ENCODE results near the gene LRRC75B. TPM values are rescaled to one million over a fixed set of nuclear protein-coding genes. Genes with fewer than 3 reads are reported as not detected.
"Not testable (repeated sequence)": the region's sequence is repeated elsewhere in the genome, so short reads cannot be mapped to it uniquely, and the experiment has no call there.

The LRRC75B gene
- total RNA-seq, 1 donor from 2014 or later: 6.5 TPM

DNA sequence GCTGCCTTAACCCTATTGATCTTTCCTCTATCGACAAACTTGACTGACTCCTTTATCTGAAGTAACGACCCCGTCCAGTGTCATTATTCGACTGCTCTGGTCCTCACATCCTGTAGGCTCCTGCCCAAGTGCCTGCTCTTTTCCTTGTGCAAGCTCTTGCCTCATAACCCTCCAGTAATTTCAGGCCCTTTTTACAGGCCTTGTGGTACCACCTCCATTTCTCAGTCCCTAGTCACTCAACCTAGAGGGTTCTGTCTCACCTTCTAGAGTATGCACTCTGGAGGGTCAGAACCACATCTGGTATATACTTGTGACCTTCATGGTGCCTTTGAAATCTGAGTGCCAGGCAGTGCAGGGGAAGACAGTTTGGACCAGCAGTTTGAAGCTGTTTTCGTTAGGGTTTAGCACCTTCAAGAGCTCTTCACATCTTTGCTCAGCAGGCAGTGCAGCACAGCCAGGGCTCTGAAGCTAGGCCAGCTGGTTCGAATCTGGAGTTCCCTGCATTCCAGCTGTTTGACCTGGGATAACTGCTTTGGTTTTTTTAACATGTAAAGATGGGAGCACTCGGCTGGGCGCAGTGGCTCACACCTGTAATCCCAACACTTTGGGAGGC, 25.9 kb downstream of the LRRC75B start:
- no peak for ATAC-seq
- intact Hi-C loops (cut with DNase I): no loop called here
- DNase-seq (ENCODE audit: missing footprints): no peak

DNA sequence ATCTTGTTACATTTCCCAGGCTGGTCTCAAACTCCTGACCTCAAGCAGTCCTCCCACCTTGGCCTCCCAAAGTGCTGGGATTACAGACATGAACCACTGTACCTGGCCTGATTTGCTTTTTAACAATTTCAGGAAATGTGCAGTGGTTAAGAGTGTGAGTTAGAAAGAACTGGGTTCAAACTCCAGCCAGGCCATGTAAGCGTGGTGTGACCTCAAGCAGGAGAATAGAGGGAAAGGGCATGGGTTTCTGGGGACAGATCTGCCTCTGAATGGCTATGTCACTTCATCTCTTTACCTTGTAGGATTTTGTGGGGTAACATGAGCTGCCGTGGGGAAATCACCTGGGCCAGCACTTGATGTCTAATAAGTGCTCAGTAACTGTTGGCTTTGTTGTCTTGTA, 27.8 kb downstream of the LRRC75B start:
- intact Hi-C loops (cut with DNase I): no loop called here
- DNase-seq (ENCODE audit: missing footprints) (no peak), ATAC-seq (no peak)

DNA sequence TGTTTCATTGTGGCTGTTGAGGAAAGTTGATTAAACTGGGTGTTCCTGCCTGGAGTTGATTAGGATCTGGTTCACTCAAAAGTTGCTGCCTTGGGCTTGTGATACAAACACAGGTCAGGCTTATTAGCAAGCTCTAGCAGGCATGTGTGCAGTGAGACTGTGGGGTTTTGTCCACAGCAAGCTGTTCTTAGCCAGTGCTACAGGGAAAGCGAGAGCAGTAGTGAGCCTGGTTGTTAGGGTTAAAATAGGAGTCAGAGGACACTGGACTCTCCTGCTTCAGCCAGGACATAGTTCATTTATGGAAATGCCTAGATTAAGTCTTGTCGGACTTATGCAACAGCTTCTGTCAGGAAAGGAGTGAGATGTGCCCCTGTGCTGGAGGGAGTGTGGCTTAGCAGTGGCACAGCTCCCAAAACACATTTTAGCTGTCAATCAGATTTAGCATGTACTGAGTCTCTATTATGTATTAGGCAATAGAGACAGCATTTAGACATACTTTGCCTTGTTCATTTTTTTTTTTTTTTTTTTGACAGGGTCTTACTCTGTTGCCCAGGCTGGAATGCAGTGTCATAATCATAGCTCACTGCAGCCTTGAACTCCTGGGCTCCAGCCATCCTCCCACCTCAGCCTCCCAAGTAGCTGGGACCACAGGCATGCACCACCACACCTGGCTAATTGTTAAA, 28.4 kb downstream of the LRRC75B start:
- intact Hi-C loops (cut with DNase I): no loop called here
- DNase-seq (ENCODE audit: missing footprints) (no peak), ATAC-seq (peak; percentile 86)

DNA sequence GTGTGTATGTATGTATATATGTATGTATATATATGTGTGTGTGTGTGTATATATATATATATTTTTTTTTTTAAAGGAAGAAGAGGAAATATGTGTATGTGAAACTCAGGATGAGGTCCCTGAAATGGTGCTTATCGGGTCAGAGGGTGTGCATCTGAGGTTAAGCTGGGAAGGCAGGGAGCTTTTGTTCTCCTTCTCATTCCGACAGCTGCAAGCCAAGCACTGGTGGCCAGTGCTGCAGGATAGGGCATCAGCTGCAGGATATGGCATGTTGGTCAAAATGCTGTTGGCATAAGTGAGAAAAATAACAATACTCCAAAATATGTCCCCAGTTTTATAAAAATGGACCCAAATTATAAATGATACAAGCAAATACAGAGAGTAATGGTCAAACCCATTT, 29.6 kb downstream of the LRRC75B start:
- ATAC-seq: no peak
- intact Hi-C loops (cut with DNase I): no loop called here

DNA sequence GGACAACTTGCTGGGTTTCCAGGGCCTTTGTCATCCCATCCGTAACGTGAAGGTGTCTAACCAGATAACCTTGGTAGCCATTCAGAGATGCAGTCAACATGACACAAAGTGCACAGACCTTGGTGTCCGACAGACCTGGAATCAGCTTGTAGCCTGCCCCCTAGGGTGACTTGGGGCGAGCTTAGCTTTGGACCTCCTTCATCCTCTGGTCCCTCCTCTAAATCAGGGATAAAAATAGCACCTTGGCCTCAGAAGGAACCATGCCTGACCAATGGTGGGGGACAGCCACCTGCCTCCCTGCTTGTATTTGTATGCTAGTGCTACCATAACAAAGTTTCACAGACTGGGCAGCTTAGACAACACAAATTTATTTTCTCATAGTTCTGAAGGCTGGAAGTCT, 33.4 kb downstream of the LRRC75B start:
- ATAC-seq: no peak
- intact Hi-C loops (cut with DNase I): no loop called here

More for the DNA sequence above, 29.6 kb downstream of the LRRC75B start:
- DNase-seq (ENCODE audit: missing footprints): no peak

DNA sequence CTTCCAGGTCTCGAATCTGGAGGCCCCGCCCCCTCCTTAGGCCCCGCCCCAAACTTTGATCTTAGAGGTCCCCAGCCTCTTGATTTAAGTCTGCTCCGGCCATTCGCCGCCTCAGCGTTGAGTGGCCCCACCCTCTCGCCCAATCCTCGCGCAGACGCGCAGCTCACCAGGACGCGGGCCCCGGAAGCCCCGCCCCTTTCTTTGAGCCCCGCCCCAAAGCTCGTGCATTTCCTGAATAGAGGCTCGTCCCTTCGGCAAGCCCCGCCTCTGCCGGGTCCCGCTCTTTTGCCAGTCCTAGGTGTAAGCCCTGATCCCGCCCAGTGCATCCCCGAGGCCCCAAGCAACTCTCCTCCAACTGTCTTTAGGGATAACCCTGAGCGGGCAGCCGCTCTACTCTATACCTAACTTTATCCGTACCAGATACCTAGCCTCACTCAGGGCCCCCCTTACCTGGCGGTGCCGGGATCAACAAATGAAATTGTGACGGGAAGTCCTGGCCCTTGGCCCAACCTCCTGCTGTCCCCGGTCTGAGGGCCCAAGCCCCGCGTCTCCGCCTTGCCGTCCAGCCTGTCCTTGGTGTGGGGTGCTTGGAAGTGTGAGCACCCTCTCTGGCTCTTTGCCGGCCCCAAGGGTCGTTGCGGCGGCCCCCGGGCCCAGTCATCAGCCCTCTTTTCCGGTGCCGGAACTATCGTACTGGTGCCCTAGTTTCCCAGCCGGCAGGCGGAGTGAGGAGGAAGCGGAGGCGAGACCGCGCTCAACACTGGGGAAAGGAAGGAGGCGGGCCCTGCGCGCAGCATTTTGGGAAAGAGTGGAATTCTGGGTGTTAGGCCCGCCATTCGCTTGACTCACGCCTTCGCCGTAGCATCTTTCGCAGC, 37.5 kb downstream of the LRRC75B start, which contains the start of gene SNRPD3:
TSS of gene SNRPD3 (plus strand) at position 835 of the 875 bp plus-strand sequence. CDS start 1,676 bp downstream, outside the sequence.
- ATAC-seq (peak; percentile 93), DNase-seq (ENCODE audit: missing footprints) (peak; percentile 100)
- intact Hi-C loops (cut with DNase I): no loop called here

More for the DNA sequence above, 33.4 kb downstream of the LRRC75B start:
- no peak for DNase-seq (ENCODE audit: missing footprints)

DNA sequence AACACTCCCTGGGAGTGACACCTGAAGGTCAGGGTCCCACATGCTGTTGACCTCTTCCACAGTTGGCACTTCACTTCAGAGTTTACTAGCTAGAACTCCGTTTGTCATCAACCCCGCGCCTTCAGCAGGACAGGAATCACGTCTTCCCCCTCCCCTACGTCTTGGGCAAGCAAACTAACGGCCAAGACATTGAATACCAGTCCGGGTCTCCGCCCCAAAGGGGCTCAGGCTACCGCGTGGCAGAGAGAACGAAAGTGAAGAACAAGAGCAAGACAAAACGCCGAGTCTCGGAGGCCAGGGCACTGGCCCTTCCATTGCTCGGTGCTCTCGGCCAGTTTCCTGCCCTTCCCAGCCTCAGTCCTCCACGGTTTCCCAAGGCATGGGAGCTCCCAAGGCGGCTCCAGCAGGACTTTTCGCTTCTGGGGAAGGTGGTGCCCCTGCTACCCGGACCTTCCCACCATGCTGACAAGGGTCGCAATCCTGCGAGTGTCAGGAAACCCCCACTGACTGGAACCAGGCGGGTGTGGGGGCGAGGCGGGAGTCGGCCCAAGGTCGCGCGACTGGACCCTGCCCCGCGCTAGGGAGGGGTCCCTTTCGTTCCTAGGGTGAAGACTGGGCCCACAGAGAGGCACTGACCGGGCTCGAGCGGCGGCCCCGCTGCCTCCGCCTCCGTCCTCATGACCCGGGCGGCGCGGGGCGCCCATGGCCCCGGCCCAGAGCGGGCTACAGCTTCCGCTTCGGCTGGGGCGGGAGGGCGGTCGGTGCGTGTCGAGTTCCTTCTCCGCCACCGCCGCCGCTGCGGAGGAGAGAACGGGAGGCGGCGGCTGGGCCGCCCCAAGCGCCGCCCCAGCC, 38.3 kb downstream of the LRRC75B start, which contains the start of gene GUCD1:
TSS of gene GUCD1 (minus strand) at position 826 of the 852 bp plus-strand sequence. CDS start at position 679, 147 bp downstream.
- intact Hi-C loops (cut with DNase I): no loop called here
- peak; percentile 74 for DNase-seq (ENCODE audit: missing footprints)
- ATAC-seq: no peak

DNA sequence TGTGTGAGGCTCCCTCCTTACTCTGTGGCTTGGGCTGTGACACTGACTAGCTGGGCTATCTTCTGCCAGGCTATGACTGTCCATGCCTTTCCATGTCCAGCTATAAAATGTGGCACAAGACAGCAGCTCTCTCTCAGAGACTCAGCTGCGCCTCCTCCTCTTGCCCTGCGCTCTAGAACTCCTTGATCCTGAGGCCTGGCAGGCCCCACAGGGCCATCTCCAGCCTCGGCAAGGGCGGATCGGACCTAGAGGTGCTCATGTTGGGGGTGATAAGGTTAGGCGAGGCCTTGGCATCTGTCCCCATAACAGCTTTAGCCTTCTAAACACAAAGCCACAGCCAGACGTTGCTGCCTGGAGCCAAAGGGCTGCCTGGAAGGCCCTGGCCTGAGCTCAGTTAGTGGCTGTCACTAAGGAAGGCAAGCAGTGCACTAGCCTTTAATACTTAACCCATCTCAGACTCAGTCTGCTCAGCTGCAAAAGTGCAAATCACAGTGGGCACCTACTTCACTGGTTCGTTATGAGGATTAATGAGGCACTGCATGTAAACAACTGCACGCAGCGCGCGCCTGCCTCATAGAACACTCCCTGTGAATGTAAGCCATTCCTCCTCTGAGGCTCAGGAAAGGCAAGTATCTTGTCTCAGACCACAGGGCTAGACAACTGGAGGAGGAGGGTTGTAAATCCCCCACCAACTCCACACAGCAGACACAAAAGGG, 39.1 kb downstream of the LRRC75B start:
- peak; percentile 3 for ATAC-seq
- intact Hi-C loops (cut with DNase I): no loop called here
- DNase-seq (ENCODE audit: missing footprints): no peak

DNA sequence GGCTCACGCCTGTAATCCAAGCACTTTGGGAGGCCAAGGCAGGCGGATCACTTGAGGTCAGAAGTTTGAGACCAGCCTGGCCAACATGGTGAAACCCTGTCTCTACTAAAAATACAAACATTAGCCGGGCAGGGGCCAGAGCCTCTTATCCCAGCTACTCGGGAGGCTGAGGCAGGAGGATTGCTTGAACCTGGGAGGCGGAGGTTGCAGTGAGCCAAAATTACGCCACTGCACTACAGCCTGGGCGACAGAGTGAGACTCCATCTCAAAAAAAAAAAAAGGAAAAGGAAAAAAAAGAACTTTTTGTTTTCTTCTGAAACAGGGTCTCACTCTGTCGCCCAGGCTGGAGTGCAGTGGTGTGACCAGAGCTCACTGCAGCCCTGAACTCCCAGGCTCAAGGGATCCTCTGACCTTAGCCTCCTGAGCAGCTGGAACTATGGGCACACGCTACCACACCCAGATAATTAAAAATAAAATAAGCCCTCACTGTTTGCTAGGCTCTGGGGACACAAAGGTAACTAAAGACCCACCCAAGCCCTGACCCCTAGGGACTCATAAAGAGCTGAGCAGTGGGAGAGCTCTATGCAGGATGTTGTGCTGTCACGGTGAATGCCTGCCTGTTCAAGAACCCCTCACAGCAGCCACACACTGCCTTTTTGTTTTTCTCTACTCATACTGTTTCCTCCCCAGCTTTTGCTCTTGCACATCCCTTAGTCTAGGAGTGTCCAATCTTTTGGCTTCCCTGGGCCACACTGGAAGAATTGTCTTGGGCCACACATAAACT, 40.2 kb downstream of the LRRC75B start:
- intact Hi-C loops (cut with DNase I); ATAC-seq; DNase-seq (ENCODE audit: missing footprints): not testable (repeated sequence)

DNA sequence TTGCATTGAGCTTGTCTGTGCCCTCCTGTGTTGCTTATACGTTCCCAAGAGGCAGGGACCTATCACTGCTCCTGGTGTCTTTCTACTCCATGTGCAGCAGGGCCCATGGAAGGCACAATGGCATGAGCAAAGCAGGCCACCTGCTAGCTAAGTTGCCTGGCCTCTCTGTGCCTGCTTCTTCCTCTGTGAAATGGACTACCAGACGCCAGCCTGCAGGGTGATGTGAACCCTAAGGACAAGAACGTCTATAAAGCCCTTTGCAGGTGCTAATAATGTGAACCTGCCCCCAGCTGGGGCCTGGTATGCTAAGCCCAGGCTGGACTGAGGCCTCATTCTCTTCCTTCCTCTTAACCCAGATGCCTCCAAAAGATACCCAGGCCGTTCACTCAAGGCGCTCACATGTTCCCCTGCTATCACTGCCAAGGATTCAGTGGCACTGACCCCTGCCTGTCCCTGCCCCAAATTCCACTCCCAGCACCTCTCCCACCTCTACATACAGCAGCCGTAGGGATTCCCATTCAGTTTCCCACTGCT, 41.9 kb downstream of the LRRC75B start:
- ATAC-seq (no peak), DNase-seq (ENCODE audit: missing footprints) (no peak)
- intact Hi-C loops (cut with DNase I): no loop called here

DNA sequence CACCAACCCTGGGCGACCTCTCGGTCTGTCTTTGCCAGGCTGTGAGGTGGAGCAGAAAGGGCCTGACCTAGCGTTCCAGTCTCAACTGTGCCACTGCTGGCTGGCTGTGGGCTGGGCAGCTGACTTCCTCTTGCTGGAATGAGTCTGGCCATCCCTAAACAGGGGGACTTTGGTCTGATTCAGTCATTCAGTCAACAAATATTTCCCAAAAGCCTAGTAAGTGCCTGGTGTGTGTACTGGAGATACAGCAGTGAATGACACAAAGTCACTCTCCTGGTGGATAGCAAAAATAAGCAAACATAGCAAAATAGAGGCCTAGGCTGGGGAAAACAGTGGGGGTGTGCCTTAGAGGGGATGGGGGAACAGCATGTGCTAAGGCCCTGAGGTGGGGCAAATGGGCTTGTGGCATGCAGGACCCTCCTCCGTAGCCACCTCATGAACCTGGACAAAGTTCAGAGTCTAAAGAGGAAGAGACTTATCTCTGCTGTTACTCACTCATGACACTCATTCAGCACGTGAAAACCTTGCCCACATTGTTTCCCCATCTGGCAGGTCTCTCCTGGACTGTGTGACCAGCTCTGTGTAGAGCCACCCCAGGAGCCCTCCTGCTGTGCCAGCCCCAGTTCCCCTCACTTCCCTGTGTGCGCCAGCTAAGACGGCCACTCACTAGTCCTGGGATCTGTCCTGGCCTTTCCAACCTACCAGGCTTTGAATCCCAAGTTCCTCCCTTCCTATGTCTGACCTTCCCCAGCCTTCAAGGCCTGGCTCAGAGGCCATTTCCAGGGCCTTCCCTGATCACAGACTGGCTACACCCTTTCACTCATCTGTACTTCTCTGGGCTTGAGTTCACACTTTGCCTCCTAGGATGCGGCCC, 42.6 kb downstream of the LRRC75B start:
- DNase-seq (ENCODE audit: missing footprints) (no peak), ATAC-seq (no peak)
- intact Hi-C loops (cut with DNase I): no loop called here

DNA sequence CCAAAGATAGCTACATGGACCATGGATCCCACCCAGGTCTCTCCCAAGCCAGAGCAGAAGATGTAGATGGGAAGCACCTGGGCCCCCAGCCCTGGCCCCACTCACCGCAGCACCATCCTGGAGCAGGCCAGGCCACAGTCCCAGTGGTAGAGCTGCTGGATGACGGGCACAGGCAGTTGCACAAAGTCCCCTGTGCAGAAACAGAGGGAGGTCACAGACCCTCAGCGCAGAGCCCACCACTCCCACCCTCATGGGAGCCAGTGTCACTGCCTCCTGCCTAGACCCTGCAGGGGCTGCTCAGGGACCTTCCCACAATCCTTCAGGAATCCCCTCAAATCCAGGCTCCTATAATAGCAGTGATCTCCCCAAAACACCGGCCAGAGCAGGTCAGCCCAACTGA, 44.1 kb downstream of the LRRC75B start:
- ATAC-seq (no peak), DNase-seq (ENCODE audit: missing footprints) (no peak)
- intact Hi-C loops (cut with DNase I): no loop called here

DNA sequence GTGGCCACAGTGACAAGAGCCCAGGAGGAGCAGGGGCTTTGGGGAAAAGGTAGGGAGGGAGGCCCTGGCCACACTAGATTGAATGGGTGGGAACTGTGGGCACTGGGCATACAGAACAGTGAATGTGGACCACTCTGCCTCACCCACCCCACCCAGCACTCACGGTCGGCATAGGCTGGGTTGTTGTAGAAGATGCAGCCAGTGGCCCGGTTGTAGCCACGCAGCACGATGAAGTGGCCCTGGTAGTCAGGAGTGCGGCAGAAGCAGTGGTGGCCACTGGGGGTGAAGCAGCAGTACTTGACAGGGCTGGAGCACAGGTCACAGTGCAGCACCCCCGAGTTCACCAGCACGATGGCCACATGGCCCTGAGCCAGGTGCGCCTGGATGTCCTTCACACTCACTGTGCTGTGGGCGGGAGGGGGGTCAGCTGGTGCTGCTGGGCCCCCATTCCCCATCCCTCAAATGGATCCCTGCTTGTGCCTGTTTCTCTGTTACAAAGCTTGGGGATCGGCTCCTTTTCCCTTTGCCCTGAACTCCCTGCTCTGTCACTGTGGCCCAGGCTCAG, 49.1 kb downstream of the LRRC75B start:
- ATAC-seq (no peak), DNase-seq (ENCODE audit: missing footprints) (no peak)
- intact Hi-C loops (cut with DNase I): no loop called here

DNA sequence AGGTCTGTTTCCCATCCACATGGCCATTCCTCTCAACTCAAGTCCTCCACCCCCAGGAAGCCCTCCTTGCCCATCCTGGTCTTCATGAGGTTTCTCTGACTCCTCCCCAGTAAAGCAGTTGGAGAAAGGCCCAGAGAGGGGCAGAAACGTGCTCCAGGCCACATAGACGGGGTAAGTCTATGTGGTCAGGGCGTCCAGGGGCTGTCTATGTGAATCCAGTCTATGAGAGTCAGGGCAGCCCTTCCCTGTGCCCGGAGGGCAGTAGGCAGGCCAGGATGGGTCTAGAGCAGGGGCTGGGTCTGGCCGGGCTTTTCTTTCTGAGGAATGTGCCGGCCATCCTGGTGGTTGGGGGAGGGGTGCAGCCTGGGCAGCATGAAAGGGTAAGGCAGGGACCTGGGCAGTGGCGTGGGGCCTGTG, 49.7 kb downstream of the LRRC75B start:
- intact Hi-C loops (cut with DNase I): no loop called here
- ATAC-seq: peak; percentile 2
- no peak for DNase-seq (ENCODE audit: missing footprints)

DNA sequence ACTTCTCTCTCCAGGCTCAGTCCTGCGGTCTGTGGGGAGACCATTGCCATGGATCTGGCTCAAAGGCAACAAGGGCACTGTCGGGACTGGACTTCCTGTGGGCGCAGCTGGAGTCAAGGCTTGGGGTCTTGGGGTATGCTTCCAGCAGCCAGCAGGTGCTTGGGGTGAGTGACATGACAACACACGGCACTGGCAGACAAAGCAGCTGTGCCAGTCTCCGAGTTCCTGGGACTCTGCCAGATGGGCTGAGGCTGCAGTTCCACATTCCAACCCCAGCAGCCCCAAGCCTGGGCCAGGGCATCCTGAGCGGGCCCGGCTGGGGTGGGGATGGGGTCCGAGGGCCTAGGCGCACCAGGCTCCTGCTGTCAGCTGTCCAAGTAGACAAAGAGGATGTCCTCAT, 50.2 kb downstream of the LRRC75B start:
- peak; percentile 69 for ATAC-seq
- peak; percentile 70 for DNase-seq (ENCODE audit: missing footprints)
- intact Hi-C loops (cut with DNase I): no loop called here

Data from Right ventricle myocardium inferior (tissue), 1 donor.